ENCODE measurements around the gene ANXA1.

ANXA1 gene

GRCh38 chr9:73138516-73138915 is 13.1 kb upstream of the ANXA1 start:
- DNase-seq: no peak

GRCh38 chr9:73141282-73141681 is 10.4 kb upstream of the ANXA1 start:
- DNase-seq: no peak

- DNase-seq: no peak
Measured at GRCh38 chr9:73143711-73144328, 7.8 kb upstream of the ANXA1 start.

DNA sequence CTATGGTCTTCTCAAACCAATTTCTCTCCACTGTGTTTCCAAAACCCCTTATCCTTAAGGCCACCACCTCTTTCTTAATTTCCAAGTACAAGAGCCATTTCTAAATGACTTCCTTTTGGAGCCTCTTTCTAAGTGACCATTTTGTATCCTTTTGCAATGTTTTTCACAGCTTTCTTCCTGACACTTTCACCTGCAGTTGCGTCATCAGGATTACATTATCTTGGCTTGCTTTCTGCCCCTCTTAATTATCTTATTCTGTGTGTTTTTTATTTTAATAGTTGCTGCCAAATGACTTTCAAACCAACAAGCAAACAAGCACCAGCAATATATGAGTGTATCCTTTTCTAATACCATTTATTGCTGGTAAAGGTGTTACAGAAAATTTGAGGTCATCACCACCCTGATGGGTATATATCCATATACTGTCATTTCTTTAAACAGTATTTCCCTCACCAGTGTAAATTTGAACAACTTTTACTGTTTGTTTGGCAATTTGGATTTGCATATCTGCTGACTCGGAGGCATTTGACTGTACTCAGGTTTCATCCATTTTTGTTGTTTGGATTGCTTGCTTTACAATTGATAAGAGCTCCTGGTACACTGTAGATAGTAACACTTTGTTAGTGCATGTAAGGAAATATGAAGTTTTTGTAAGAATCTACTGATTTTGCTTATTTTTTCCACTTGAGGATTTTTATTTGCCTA is 5.4 kb upstream of the ANXA1 start:
- no peak for DNase-seq

- DNase-seq: no peak
Measured at GRCh38 chr9:73148447-73148937, 3.2 kb upstream of the ANXA1 start.

DNA sequence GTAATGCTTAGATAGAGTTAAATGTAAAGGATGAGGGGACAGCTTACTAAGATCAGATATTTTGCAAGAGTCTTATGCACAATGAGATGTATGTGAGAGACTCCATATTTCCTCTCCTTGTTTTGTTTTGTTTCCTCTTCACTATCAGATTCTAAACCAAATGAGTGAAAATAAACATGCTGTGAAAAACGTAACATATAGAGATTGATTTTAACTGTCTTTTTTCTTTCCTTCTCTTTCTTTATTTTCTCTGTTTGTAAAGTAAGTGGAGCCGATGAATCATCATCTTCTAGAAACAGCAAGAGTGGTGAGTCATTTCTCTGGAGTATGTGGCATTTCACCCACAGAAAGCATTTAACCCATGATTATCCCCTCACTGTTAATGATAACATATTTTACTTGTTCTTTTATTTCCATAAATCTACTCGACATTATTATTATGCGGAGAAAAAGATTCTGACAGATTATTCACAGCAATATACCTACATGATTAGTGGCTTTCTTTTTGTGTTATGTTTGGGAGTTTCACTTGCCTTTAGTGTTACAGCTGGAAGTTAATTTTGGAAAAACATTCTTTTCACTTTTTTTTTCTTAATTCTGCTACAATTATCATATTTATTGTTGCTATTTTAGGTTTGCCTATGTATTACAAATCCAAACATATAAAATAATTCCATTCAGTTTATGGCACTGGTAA is 2.1 kb upstream of the ANXA1 start:
- DNase-seq: no peak

- no peak for DNase-seq
Measured at GRCh38 chr9:73152543-73152844, 829 bp downstream of the ANXA1 start.

GRCh38 chr9:73152953-73153352 is 1.3 kb downstream of the ANXA1 start:
- DNase-seq: no peak

- DNase-seq: no peak
Measured at GRCh38 chr9:73153793-73154227, 2.1 kb downstream of the ANXA1 start.

- no peak for DNase-seq
Measured at GRCh38 chr9:73154271-73154670, 2.6 kb downstream of the ANXA1 start.

DNA sequence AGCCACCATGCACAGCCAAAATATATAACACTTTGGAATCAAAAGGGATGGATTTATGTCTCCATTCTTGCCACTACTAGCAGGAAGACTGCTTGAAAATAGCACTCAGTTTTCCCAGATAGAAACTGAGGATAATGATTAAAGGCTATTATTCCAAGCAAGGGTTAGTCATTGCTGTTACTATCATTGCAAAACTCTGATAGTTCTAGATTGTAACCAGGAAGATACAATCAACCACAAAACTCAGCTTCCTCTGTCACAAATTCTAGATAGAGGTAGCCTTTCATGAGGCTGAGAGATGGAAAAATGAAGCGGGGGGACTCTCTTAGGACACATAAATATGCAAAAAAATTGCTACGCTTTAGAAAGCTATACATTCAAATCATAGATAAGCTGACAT is 3.1 kb downstream of the ANXA1 start:
- DNase-seq: no peak

- DNase-seq: no peak
Measured at GRCh38 chr9:73155377-73155776, 3.7 kb downstream of the ANXA1 start.

DNA sequence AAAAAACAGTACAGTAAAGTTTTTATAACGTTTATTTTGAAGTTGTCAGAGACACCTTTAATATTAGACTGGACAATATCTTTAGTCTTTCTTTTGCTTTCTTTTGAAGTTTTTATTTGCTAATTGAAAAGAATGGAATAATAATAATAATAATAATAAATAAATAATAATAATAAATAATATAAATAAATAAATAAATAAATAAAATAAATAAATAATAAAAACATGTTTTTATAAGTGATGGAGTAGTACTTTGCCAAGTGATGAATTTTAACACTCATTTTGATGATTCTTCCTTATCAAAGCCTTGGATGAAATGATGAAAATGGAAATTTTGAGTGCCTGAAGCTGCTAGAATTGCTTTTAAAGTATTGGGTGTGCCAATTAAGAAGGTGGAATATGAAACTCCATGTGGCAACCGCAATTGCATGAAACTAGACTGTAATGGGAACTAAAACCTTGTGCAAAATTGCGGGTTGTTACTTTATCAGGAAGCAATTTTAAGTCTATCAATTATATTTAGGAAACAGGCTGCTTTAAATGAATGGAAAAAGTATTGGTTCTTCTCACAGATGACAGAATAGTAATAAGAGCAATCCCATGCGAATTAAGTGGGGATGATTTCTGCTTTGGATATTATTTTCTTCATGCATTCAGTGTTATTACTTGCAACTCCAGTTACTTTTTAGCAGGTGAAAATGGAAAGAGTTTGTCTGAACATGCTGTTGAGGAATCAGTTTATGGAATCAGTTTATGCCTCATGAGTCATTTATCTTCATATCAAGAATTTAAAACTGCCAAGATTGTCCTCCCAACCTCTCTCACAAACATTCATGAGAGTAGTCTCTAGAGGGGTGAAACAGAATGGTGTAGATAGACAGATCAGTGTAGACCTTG is 4.6 kb downstream of the ANXA1 start:
- DNase-seq: no peak

- DNase-seq: no peak
Measured at GRCh38 chr9:73156865-73157187, 5.2 kb downstream of the ANXA1 start.

DNA sequence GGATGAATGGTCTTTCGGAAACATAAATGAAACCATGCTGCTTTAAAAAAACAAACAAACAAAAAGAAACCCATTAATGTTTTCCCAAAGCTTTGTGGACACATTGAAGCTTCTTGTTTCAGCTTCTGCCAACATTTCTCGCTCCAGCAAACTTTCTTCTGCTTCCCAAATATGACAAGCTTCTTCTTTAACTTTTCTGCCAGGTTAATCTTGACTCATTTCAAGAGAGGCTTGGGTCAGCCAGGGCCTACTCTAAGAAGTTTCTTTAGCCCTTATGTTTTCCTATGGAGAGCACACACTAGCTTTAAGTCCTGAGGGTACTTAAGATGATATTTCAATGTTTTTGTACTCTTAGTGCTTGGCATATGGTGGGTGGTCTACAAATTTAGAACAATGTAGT is 6.1 kb downstream of the ANXA1 start:
- no peak for DNase-seq

DNA sequence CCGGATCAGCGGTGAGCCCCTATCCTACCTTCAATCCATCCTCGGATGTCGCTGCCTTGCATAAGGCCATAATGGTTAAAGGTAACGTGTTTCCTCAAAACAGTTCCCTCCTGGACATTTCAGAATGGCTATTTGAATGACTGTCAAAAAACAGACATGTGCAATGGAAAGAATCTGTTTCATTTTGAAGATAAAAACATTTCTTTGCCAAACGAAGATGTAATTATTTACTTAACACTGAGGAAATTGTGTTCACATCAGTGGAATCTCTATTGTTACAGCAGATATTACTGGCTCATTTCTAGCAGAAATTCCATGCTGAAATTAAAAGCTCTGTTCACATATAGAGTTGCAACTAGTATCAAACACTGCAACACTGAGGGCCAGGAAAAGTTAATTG is 7.1 kb downstream of the ANXA1 start:
- no peak for DNase-seq

GRCh38 chr9:73160868-73161267 is 9.2 kb downstream of the ANXA1 start:
- no peak for DNase-seq

DNA sequence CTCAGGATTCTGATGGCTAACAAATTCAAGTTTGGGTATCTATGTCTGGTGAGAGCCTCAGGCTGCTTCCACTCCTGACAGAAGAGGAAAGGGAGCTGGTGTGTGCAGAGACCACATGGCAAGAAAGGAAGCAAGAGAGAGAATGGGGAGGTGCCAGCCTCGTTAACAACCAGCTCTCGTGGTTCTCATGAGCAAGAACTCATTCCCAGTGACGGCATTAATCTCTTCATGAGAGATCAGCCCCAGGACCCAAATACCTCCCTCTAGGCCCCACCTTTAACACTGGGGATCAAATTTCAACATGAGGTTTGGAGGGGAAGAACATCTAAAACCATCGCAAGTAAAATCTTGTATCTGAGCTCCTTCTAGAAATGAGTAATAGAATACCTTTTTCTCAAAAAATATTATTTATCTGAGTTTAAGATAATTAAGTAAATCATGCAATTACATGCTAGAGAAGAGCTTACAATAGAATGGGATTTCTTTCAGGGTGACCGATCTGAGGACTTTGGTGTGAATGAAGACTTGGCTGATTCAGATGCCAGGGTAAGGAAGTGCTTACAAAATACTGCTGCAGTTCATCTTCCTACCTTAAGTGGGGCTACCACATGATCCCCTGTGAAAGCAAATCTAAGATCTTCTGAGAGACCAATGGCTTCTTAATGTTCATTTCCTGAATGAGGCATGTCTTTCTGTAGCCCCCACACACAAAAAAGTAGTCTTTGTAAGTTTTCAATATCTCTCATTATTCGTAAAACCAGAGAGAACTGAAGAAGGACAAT is 11.5 kb downstream of the ANXA1 start:
- no peak for DNase-seq

GRCh38 chr9:73165911-73166310 is 14.2 kb downstream of the ANXA1 start:
- DNase-seq: no peak

GRCh38 chr9:73166468-73166867 is 14.8 kb downstream of the ANXA1 start:
- no peak for DNase-seq

GRCh38 chr9:73167614-73168013 is 15.9 kb downstream of the ANXA1 start:
- DNase-seq: no peak

GRCh38 chr9:73168298-73168934 is 16.8 kb downstream of the ANXA1 start:
- DNase-seq: no peak

Data from NCI-H2171 (cell line).